Endothelial cell of umbilical vein (primary cell): ENCODE measurements around the gene CCDC157. TPM values are rescaled to one million over a fixed set of nuclear protein-coding genes. Genes with fewer than 3 reads are reported as not detected.

ENCODE experiments used
- BruUV-seq: library from RNA; stranded (reverse); fragments of 400-500 nt; replicated peaks from 2 replicates; lab custom pipeline; 2021; lab: Mats Ljungman, UMichigan
- CTCF ChIA-PET: fragments of 300-600, 350-600 bp; sonication (Branson Sonifier 250); formaldehyde crosslinking; loops from one replicate; lab custom pipeline; 2021; ENCODE audit warnings: antibody characterized with exemption, inconsistent platforms; lab: Charles Lee
- POLR2A ChIA-PET: fragments of 300-600, 350-600 bp; sonication (Branson Sonifier 250); formaldehyde crosslinking; loops from one replicate; lab custom pipeline; 2021; ENCODE audit warnings: antibody characterized with exemption, inconsistent platforms; lab: Charles Lee
- DNase-seq: peaks from one replicate; pipeline ENCODE4 v3.0.0-alpha.2; 2011; ENCODE audit warnings: low read depth, low spot score
- FAIRE-seq: peaks from 2 replicates; lab custom pipeline; 2011; peaks lifted over from hg19 to GRCh38; lab: Jason Lieb, UNC
- H2AFZ ChIP-seq: 2 replicates; pipeline ENCODE4 v1.6.0; 2012; ENCODE audit warnings: low read depth, low read length, control low read depth, inconsistent platforms
- H3K27ac ChIP-seq: 2 replicates; pipeline ENCODE4 v1.5.1; 2011; ENCODE audit warnings: low read depth, mild to moderate bottlenecking, control low read depth, low read length, moderate library complexity; ENCODE audit not compliant: insufficient read depth
- H3K27me3 ChIP-seq, 2 experiments: 2 replicates each; pipeline versions ENCODE4 v1.6.0 to v1.6.1; 2011; ENCODE audit warnings: low read length in 2 of 2, mixed read lengths in 1 of 2; ENCODE audit not compliant: control insufficient read depth in 2 of 2, insufficient read depth in 2 of 2
- H3K36me3 ChIP-seq, 2 experiments: 2 replicates in 1 of 2; 3 replicates in 1 of 2; pipeline ENCODE4 v1.5.1; 2011; ENCODE audit warnings: low read length in 2 of 2, mild to moderate bottlenecking in 1 of 2, moderate library complexity in 1 of 2; ENCODE audit not compliant: control insufficient read depth in 2 of 2, insufficient read depth in 2 of 2; ENCODE audit errors: extremely low read depth in 1 of 2
- H3K4me1 ChIP-seq: 3 replicates; pipeline ENCODE4 v1.5.1; 2011; ENCODE audit warnings: mild to moderate bottlenecking, low read length; ENCODE audit not compliant: control insufficient read depth, insufficient read depth; ENCODE audit errors: extremely low read depth
- H3K4me2 ChIP-seq: 2 replicates; pipeline ENCODE4 v1.6.1; 2011; ENCODE audit warnings: low read length, control low read depth, mixed read lengths; ENCODE audit not compliant: insufficient read depth
- H3K4me3 ChIP-seq, 3 experiments: fragments of 200-600 bp in 1 of 3; sonication (generic), shearing (Covaris generic) in 1 of 3; replicated peaks in 1 of 3; 2 replicates each; pipeline ENCODE4 v1.5.1; 2011 to 2016; ENCODE audit warnings: control low read depth in 3 of 3, low read length in 3 of 3, mild to moderate bottlenecking in 2 of 3, inconsistent platforms in 1 of 3, low read depth in 1 of 3, moderate library complexity in 1 of 3; ENCODE audit not compliant: insufficient read depth in 1 of 3
- H3K79me2 ChIP-seq: 2 replicates; pipeline ENCODE4 v1.6.0; 2012; ENCODE audit warnings: low read length, inconsistent platforms; ENCODE audit not compliant: control insufficient read depth, insufficient read depth
- H3K9ac ChIP-seq: replicated peaks from 2 replicates; pipeline ENCODE3; 2011; ENCODE audit warnings: low read length, control low read depth; ENCODE audit not compliant: insufficient read depth; ENCODE audit errors: extremely low read depth
- H3K9me1 ChIP-seq: replicated peaks from 3 replicates; pipeline ENCODE4 v1.6.0; 2011; ENCODE audit warnings: mild to moderate bottlenecking, low read length; ENCODE audit not compliant: control insufficient read depth, insufficient read depth; ENCODE audit errors: extremely low read depth
- H3K9me3 ChIP-seq: replicated peaks from 2 replicates; pipeline ENCODE4 v1.5.1; 2012; ENCODE audit warnings: low read length, inconsistent platforms; ENCODE audit not compliant: control insufficient read depth, insufficient read depth
- H4K20me1 ChIP-seq: replicated peaks from 2 replicates; pipeline ENCODE3; 2011; ENCODE audit warnings: mild to moderate bottlenecking, low read length; ENCODE audit not compliant: control insufficient read depth, insufficient read depth; ENCODE audit errors: extremely low read depth
- CTCF ChIP-seq, 2 donors: IDR thresholded peaks; 1 replicate in 1 of 2; 2 replicates in 1 of 2; pipeline ENCODE4 v1.5.1; 2011; ENCODE audit warnings: low read length in 2 of 2, mild to moderate bottlenecking in 2 of 2, moderate library complexity in 2 of 2, control low read depth in 1 of 2, inconsistent platforms in 1 of 2, low read depth in 1 of 2; ENCODE audit not compliant: insufficient read depth in 1 of 2; ENCODE audit errors: extremely low read depth in 1 of 2
- EZH2 ChIP-seq: IDR thresholded peaks from 2 replicates; pipeline ENCODE4 v1.6.1; 2012; ENCODE audit warnings: borderline replicate concordance, low read depth, mild to moderate bottlenecking, moderate library complexity, low read length, inconsistent platforms; ENCODE audit not compliant: severe bottlenecking
- FOS ChIP-seq: IDR thresholded peaks from 2 replicates; pipeline ENCODE4 v1.6.1; 2011; ENCODE audit warnings: mild to moderate bottlenecking, low read length, moderate library complexity, borderline replicate concordance; ENCODE audit not compliant: insufficient read depth
- GATA2 ChIP-seq: IDR thresholded peaks from 2 replicates; pipeline ENCODE4 v1.7.0; 2011; ENCODE audit warnings: low read depth, mild to moderate bottlenecking, moderate library complexity, mixed read lengths, low read length; ENCODE audit not compliant: insufficient read length, insufficient read depth
- JUN ChIP-seq: IDR thresholded peaks from 2 replicates; pipeline ENCODE4 v1.6.1; 2011; ENCODE audit warnings: borderline replicate concordance, low read depth; ENCODE audit not compliant: insufficient read length, insufficient read depth
- MAX ChIP-seq: IDR thresholded peaks from 2 replicates; pipeline ENCODE4 v1.6.1; 2011; ENCODE audit not compliant: insufficient read depth, insufficient read length
- MYC ChIP-seq: IDR thresholded peaks from one replicate; pipeline ENCODE4 v1.6.1; 2011; ENCODE audit warnings: mild to moderate bottlenecking, low read depth, low read length
- POLR2A ChIP-seq: IDR thresholded peaks from 2 replicates; pipeline ENCODE4 v1.6.1; 2012; ENCODE audit warnings: low read depth, mild to moderate bottlenecking, control low read depth, low read length
- POLR2AphosphoS5 ChIP-seq: IDR thresholded peaks from 2 replicates; pipeline ENCODE4 v1.6.1; 2012; ENCODE audit warnings: low read depth, mild to moderate bottlenecking, control low read depth, low read length, moderate library complexity; ENCODE audit not compliant: insufficient read depth
- dilution Hi-C: fragments of 300-500 bp; cut with MboI; formaldehyde crosslinking; loops from one replicate; pipeline ENCODE4 v1.15.0; 2019; ENCODE audit warnings: low sequenced_read_pairs; ENCODE audit not compliant: extremely low pct_ligation_motif_present
- intact Hi-C: fragments of 100-400 bp; cut with micrococcal nuclease; formaldehyde crosslinking; loops from one replicate; pipeline ENCODE4 v1.10.0; 2022
- polyA plus RNA-seq, 4 experiments: library from polyadenylated mRNA; depleted of rRNA in 3 of 4; stranded (reverse) in 3 of 4; unstranded in 1 of 4; fragments of >200 nt; gene quantifications; 2 replicates each; pipeline versions ENCODE4 v1.2.1 to v1.2.3, GENCODE V29; 2011 to 2012; ENCODE audit warnings: missing spikeins in 1 of 4
- total RNA-seq: library from RNA; stranded (reverse); gene quantifications from 2 replicates; pipeline ENCODE4 v1.2.3, GENCODE V29; 2021

CCDC157 gene
- total and polyA plus RNA-seq, 2 donors (not counting 3 experiments of a cell fraction or from before 2014, with no cell fraction given) = 2.1 to 3.1 TPM

- FAIRE-seq (no peak), DNase-seq (no peak)
- ChIA-PET POLR2A (no interaction called here), CTCF (no interaction called here)
- no peak for TF ChIP-seq GATA2
- TF ChIP-seq MYC = no peak
- no peak for TF ChIP-seq JUN
- TF ChIP-seq EZH2 = no peak
- TF ChIP-seq POLR2AphosphoS5 = no peak
- no peak for TF ChIP-seq MAX
- TF ChIP-seq CTCF (IDR thresholded peaks at IDR 0.05; ENCODE audit: extremely low read depth in 1 of 2, insufficient read depth in 1 of 2, low read depth in 1 of 2, low read length in 2 of 2) = no peak
- TF ChIP-seq POLR2A = no peak
- no peak for TF ChIP-seq FOS
- no peaks in the 10 kb centered on the region for H3K9me3 ChIP-seq
- peaks cover 24% of the 10 kb centered on the region for H3K79me2 ChIP-seq
- H3K4me2 ChIP-seq = no peak overlapping the region
- H3K9ac ChIP-seq = no peak overlapping the region
- H3K36me3 ChIP-seq = peaks cover 3 to 22% of the 10 kb centered on the region in 2 experiments
- no TSS peak for BruUV-seq
- H3K4me3 ChIP-seq = no peak overlapping the region
- no peaks in the 10 kb centered on the region for H4K20me1 ChIP-seq
- intact Hi-C loops = no loop called here
- H2AFZ ChIP-seq = no peak overlapping the region
- H3K27me3 ChIP-seq = no peaks in the 10 kb centered on the region
- H3K4me1 ChIP-seq = peaks cover 6% of the 10 kb centered on the region
- H3K9me1 ChIP-seq = no peaks in the 10 kb centered on the region
- dilution Hi-C loops = no loop called here
- H3K27ac ChIP-seq = no peak overlapping the region
Observed at GRCh38 chr22:30404307-30404706, 47.5 kb downstream of the CCDC157 start.
